Measurements from ENCODE around the gene SLC25A18. TPM values are rescaled to one million over a fixed set of nuclear protein-coding genes. Genes with fewer than 3 reads are reported as not detected.

SLC25A18 gene
- total and polyA plus RNA-seq, 2 of the 8 experiments (the other 6 are each of a cell fraction or from before 2014, with no cell fraction given), result 2.8 to 2.9 TPM

- no peak for TF ChIP-seq SP2 (IDR thresholded peaks at IDR 0.05; ENCODE audit: low read length)
- TF ChIP-seq MAFK (IDR thresholded peaks at IDR 0.05; ENCODE audit: low read depth, low read length), result no peak
- no peak for TF ChIP-seq JUND (IDR thresholded peaks at IDR 0.05; ENCODE audit: low read length)
- TF ChIP-seq CBX8 (IDR thresholded peaks at IDR 0.05; ENCODE audit: borderline replicate concordance, low read depth, low read length), result no peak
- no peak for TF ChIP-seq CHD1 (IDR thresholded peaks at IDR 0.05; ENCODE audit: low read depth, low read length)
- no peak for TF ChIP-seq SAP30 (IDR thresholded peaks at IDR 0.05; ENCODE audit: insufficient read depth, insufficient replicate concordance, low read length)
- no peak for TF ChIP-seq RFX5 (IDR thresholded peaks at IDR 0.05; ENCODE audit: borderline replicate concordance, low read depth, low read length)
- no peak for TF ChIP-seq SIRT6 (IDR thresholded peaks at IDR 0.05; ENCODE audit: low read length)
- peak in 1 of 2 experiments; percentile 20; a peak in 1 of 3 replicates for TF ChIP-seq EP300 (IDR thresholded peaks at IDR 0.05; ENCODE audit: borderline replicate concordance in 1 of 2, low read depth in 2 of 2, low read length in 2 of 2)
- peak; percentile 80 for TF ChIP-seq CEBPB (IDR thresholded peaks at IDR 0.05; ENCODE audit: low read depth, low read length)
- TF ChIP-seq ATF2 (IDR thresholded peaks at IDR 0.05; ENCODE audit: low read length), result no peak
- TF ChIP-seq EGR1 (IDR thresholded peaks at IDR 0.05; ENCODE audit: borderline replicate concordance, low read depth, low read length), result no peak
- no peak for TF ChIP-seq POU5F1 (IDR thresholded peaks at IDR 0.05; ENCODE audit: low read depth, low read length)
- no peak for TF ChIP-seq RXRA (IDR thresholded peaks at IDR 0.05; ENCODE audit: insufficient read depth, low read depth, low read length)
- TF ChIP-seq JUN (IDR thresholded peaks at IDR 0.05; ENCODE audit: low read depth, low read length), result no peak
- no peak for TF ChIP-seq CBX5 (IDR thresholded peaks at IDR 0.05; ENCODE audit: low read depth, low read length)
- TF ChIP-seq RAD21 (IDR thresholded peaks at IDR 0.05 in 1 of 2, conservative IDR thresholded peaks at IDR 0.05 in 1 of 2; ENCODE audit: low read depth in 2 of 2, low read length in 2 of 2), result peak; percentile 19 to 28; a peak in 3 of 4 replicates
- TF ChIP-seq SP4 (IDR thresholded peaks at IDR 0.05; ENCODE audit: low read length), result no peak
- TF ChIP-seq CTCF (IDR thresholded peaks at IDR 0.05; ENCODE audit: control extremely low read depth in 1 of 3, insufficient read depth in 1 of 3, low read depth in 1 of 3, low read length in 3 of 3), result peak; percentile 21 to 60 (median 32); a peak in 2 of 4 replicates
Measured at GRCh38 chr22:17562906-17563870, at the start of gene SLC25A18 (continued).
